HCT116 (cell line): Measurements from ENCODE around the gene CIDEC.

ENCODE experiments used
- CBX3 ChIP-seq: IDR thresholded peaks from 2 replicates; pipeline ENCODE4 v1.6.1; 2012; ENCODE audit warnings: low read depth
- EZH2phosphoT487 ChIP-seq: fragments of 200-600 bp; IDR thresholded peaks from 2 replicates; pipeline ENCODE4 v1.6.1; 2018; ENCODE audit warnings: antibody characterized with exemption, borderline replicate concordance
- JUND ChIP-seq: IDR thresholded peaks from 2 replicates; pipeline ENCODE4 v1.6.1; 2012
- POLR2A ChIP-seq: IDR thresholded peaks from 2 replicates; pipeline ENCODE4 v1.7.0; 2011; ENCODE audit warnings: borderline replicate concordance; ENCODE audit not compliant: insufficient read depth, insufficient read length; ENCODE audit errors: extremely low read depth
- SP1 ChIP-seq: IDR thresholded peaks from 2 replicates; pipeline ENCODE4 v1.6.1; 2012; ENCODE audit warnings: low read depth
- YY1 ChIP-seq: IDR thresholded peaks from 2 replicates; pipeline ENCODE4 v1.6.1; 2011; ENCODE audit warnings: low read length, low read depth, moderate library complexity, mild to moderate bottlenecking; ENCODE audit not compliant: insufficient replicate concordance; ENCODE audit errors: extremely low read depth
- TF ChIP-seq, protein P1 (sequence below), 3 experiments: fragments of 200-600 bp in 1 of 3; sonication (generic) in 1 of 3; IDR thresholded peaks in 2 of 3; conservative IDR thresholded peaks in 1 of 3; 2 replicates each; pipeline ENCODE4 v1.5.1; 2012 to 2017; ENCODE audit warnings: low read depth in 2 of 3, low read length in 2 of 3, antibody characterized with exemption in 1 of 3, borderline replicate concordance in 1 of 3, control low read depth in 1 of 3, mild to moderate bottlenecking in 1 of 3, mixed read lengths in 1 of 3, mixed run types in 1 of 3, moderate library complexity in 1 of 3; ENCODE audit not compliant: insufficient read depth in 1 of 3
- TF ChIP-seq, protein P2 (sequence below): IDR thresholded peaks from 2 replicates; pipeline ENCODE4 v1.6.1; 2012

DNA sequence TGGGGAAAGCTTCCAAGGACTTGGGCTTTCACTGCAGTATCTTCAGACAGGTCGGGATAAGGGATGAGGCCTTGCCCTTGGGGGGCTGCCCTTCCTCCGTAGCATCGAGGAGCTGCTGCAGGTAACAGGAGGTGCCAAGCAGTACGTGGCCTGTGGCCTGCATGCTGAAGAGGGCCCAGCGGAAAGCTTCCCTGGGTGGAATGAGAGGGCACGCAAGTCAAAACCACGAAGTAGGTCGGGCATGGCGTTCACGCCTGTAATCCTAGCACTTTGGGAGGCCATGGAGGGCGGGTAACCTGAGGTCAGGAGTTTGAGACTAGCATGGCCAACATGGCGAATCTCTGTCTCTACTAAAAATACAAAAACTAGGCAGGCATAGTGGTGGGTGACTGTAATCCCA is 12.9 kb downstream of the CIDEC start:
- TF ChIP-seq JUND: no peak
- TF ChIP-seq POLR2A: no peak
- TF ChIP-seq, protein P1, sequence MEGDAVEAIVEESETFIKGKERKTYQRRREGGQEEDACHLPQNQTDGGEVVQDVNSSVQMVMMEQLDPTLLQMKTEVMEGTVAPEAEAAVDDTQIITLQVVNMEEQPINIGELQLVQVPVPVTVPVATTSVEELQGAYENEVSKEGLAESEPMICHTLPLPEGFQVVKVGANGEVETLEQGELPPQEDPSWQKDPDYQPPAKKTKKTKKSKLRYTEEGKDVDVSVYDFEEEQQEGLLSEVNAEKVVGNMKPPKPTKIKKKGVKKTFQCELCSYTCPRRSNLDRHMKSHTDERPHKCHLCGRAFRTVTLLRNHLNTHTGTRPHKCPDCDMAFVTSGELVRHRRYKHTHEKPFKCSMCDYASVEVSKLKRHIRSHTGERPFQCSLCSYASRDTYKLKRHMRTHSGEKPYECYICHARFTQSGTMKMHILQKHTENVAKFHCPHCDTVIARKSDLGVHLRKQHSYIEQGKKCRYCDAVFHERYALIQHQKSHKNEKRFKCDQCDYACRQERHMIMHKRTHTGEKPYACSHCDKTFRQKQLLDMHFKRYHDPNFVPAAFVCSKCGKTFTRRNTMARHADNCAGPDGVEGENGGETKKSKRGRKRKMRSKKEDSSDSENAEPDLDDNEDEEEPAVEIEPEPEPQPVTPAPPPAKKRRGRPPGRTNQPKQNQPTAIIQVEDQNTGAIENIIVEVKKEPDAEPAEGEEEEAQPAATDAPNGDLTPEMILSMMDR (IDR thresholded peaks at IDR 0.05 in 2 of 3, conservative IDR thresholded peaks at IDR 0.05 in 1 of 3; ENCODE audit: borderline replicate concordance in 1 of 3, insufficient read depth in 1 of 3, low read depth in 2 of 3, low read length in 2 of 3): no peak
- no peak for TF ChIP-seq CBX3
- TF ChIP-seq, protein P2, sequence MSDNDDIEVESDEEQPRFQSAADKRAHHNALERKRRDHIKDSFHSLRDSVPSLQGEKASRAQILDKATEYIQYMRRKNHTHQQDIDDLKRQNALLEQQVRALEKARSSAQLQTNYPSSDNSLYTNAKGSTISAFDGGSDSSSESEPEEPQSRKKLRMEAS: no peak
- no peak for TF ChIP-seq YY1
- no peak for TF ChIP-seq EZH2phosphoT487
- TF ChIP-seq SP1: no peak
